Stimulated activated CD4-positive, alpha-beta T cell treated with anti-CD3 and anti-CD28 coated beads, Interleukin-15, amount 100 ng/mL, for 48 hours (primary cell): Measurements from ENCODE around the gene TRPC3.

ENCODE experiments used
- DNase-seq, 2 donors: peaks; one replicate each; pipeline ENCODE4 v3.0.0-alpha.2; 2020; ENCODE audit warnings: low read depth in 2 of 2

The TRPC3 gene

DNA sequence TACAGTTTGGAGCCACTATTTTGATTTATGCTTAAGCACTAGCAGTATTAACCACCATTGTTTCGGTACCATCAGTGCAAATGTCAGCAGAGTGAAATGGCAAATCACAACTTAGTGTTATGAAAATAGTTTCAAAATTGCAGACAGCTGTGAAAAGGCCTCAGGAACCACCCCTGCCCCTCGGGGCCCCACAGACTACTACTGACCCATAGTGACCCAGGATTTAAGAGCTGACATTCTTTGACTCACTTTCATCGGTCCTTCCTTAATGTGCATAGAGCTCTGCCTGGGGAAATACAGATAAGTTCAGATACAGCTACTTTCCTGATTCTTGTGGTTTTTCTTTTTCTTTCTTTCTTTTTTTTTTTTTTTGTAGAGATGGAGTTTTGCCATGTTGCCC, 78.3 kb downstream of the TRPC3 start:
- DNase-seq = no peak

DNA sequence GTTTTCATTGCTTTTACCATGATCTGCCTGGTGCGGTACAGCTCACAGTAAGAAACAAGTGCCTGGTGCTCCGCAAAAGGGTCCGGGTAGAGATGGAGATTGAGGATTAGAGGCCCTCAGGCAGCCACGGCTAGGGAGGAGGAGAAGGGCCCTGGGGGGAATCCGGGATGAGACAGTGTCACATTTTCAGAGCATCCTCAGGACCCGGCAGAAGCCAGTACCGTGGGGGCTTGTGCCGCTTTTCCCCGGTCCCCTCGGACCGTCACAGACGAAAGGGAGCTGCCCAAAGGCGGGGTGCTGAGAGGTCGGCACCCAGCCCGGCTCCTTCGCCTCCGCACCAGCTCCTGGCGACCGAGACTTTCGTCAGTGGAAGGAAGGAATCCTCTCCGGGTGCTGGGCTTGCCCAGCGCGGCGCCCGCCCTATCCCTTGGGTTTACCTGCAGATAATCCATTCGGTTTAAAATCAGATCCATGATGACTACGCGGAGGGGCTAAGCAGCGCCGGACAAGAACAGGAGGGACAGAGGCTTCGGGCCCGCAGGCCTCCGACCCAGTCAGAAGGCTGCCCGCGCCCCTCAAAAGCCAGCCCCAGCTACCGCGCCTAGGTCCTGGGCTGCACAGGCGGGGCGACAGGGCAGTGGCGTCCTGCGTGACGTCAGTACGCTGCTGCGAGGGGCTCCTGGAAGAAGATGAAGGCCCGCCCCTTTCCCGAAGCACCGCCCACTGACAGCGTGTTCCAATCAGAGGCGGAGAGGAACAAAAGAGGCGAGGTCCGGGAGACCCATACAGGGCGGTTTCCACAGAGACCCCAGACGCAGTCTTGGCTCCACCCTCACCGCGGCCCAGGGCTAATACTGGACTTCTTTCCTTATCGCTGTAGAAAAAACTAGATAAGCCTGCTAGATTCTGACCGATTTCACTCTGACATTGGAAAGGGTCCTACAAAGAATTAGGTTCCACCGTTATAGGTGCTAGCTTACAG, 81.7 kb downstream of the TRPC3 start, which contains the start of gene BBS7:
TSS of gene BBS7 (minus strand) at position 634 of the 982 bp plus-strand sequence. CDS start at position 473, 161 bp downstream.
- DNase-seq = peak; percentile 93 to 97

DNA sequence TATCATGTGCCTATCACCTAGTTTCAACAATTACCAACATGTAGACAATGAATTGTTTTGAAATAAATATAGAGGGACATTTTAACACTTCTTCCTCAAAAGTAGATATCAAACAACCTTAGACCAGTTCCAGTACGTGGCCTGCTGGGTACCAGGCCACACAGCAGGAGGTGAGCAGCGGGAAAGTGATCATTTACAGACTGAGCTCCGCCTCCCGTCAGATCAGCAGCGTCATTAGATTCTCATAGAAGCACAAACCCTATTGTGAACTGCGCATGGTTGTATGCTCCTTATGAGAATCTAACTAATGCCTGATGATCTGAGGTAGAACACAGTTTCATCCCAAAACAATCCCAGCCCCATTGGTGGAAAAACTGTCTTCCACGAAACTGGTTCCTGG, 88.1 kb downstream of the TRPC3 start:
- no peak for DNase-seq

DNA sequence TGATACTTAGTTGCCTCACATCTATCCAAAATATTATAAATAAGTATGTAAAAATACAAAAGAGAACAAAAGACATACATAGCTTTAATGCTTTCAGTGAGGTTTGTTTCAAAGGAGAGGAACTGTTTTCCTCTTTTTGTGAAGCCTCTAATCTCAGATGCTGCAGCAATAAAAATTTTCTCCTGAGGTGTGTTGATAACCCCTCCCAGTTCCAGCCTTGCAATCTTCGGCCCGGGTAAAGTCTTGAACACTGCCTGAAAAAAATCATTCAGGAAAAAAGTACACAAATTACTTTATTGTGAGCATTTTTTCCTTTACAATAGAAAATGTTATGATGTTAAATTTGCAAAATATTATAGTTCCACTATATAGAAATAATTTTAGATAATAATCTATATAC, 90.4 kb downstream of the TRPC3 start:
- DNase-seq = no peak

DNA sequence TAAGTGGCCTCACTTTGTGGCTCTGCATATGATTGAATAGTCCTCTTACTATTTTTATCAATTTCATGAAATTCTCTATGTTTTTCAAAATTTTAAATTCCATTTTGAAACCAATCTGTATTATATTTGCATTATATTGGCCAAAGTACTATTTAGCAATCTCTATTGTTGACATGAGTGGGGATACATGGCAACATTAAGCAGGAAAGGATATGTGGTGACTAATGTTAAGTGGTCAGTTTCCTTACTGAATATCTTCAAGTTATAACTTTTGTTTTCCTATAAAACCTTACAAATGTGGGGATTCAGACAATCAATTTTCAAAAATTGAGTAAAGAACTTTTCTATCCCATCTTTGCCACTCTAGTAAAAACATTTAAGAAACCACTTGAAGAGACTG, 91.7 kb downstream of the TRPC3 start:
- DNase-seq = no peak

DNA sequence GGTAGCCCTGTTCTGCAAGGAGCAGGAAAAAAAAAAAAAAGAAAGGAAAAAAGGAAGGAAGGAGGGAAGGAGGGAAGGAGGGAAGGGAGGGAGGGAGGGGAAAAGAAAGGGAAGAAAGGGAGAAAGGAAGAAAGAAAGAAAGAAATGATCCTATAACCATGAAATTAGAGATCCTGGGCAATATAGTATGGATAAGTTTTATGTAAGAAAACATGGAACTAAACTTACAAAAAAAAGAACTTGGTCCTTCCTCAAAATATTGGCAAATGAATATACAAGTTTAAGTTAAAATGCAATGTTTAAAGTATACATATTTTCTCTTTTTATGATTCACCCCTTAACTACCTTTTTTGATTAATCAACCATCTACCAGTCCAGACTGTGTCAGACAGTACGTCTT, 100.5 kb downstream of the TRPC3 start:
- DNase-seq = no peak

DNA sequence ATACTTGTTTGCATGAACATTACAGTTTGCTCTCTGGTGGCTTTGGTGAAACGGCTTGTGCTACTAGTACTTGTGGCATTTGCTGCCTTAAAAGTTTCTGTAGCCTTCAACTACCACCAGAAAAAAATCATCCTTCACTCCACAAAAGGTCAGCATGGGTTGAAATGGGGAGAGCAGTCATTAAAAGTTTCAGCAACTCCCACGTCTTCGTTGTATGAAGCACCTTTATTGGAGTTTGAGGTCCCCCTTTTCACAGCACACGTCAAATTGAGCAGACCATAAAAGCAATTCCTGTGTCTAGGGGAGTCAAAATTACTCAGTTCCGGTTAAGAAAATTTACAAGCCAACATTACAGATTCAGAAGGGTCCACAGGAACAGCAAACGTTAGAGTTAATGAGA, 105.2 kb downstream of the TRPC3 start:
- no peak for DNase-seq

DNA sequence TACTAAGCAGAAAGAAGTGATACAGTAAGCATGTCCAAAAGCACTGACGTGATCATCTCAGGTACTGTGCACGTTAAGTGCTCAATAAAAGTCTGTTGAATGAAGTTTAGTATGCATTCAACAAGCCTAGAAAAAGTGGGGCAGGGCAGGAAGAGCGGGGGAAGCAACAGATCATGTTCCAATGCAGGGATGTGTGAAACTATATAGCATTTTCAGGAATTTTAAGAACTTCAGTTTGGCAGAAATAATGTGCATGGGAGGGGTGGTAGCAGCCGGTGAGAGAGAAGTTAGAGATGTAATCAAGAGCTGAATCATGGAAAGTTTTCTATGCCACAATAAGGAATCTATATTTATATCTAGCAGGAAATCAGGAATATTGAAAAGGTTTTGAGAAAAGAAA, 109.0 kb downstream of the TRPC3 start:
- no peak for DNase-seq

DNA sequence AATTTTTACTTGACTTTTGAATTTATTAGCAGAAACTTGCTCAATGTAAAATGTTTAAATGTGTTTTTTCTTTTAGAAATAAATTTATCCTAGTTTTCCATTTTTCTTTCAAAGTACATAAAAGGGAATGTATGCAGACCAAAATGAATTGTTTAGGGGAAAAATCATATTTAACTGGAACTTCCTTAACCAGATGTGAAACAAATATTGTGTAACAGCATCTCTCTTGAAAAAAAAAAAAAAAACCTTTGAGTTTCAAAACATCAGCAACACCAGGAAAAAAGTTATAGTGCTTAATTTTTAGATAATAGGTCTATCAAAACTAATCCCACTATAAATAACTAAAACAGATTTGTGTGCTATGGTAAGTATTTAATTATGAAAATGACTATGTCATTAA, 113.7 kb downstream of the TRPC3 start:
- DNase-seq = no peak

DNA sequence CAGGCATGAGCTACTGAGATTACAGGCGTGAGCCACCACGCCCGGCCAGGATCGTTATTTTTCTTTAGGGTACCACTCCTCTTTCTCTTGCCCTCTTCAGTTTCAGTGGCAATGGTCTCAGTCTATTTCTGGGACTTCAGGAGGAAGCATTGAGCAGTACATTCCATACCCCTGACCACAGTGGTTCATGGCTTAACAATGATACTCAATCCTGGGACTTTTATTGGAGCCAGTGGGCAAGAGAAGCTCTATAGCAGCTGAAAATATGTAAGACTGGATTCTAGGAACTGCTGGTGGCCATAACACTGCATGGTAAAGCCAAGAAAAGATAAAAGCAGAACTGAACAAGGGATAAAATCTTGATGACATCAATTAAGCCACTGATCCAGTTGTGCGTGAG, 122.3 kb downstream of the TRPC3 start:
- DNase-seq = no peak
